ENCODE measurements around the gene OR11H6. TPM values are rescaled to one million over a fixed set of nuclear protein-coding genes. Genes with fewer than 3 reads are reported as not detected.

Gene OR11H6
- total RNA-seq, 2 donors from 2014 or later: not detected

- Histone ChIP-seq H3K9me3 (no peaks in the 10 kb centered on the region), H3K27ac (peak overlapping the region in 1 of 4 donors; percentile 55), H3K4me1 (peaks cover 23% of the 10 kb centered on the region), H3K36me3 (replicated peaks in 1 of 2; ENCODE audit: insufficient read depth in 1 of 2, low read depth in 2 of 2) (no peaks in the 10 kb centered on the region), H3K4me3 (no peak overlapping the region), H3K27me3 (no peaks in the 10 kb centered on the region)
- WGBS, 2 donors: 73 to 74% methylated on average over 2 of the region's 2 CpGs
- TF ChIP-seq POLR2A (IDR thresholded peaks at IDR 0.05) (no peak), CTCF (IDR thresholded peaks at IDR 0.05) (no peak)
- intact Hi-C loops (cut with DNase I): no loop called here
- ATAC-seq (no peak), DNase-seq (no peak)
These were observed 43.6 kb upstream of the OR11H6 start for GRCh38 chr14:20179880-20180279.

GRCh38 chr14:20180486-20180885 is 43.0 kb upstream of the OR11H6 start:
- intact Hi-C loops (cut with DNase I): no loop called here
- WGBS, 2 donors: 54 to 56% methylated on average over 2 of the region's 2 CpGs
- Histone ChIP-seq H3K4me3 (no peak overlapping the region), H3K4me1 (peaks cover 17% of the 10 kb centered on the region), H3K27me3 (no peaks in the 10 kb centered on the region), H3K27ac (peak overlapping the region in 1 of 4 donors; percentile 55), H3K36me3 (replicated peaks in 1 of 2; ENCODE audit: insufficient read depth in 1 of 2, low read depth in 2 of 2) (no peaks in the 10 kb centered on the region), H3K9me3 (no peaks in the 10 kb centered on the region)
- ATAC-seq (no peak), DNase-seq (no peak)
- TF ChIP-seq POLR2A (IDR thresholded peaks at IDR 0.05): no peak
- TF ChIP-seq CTCF (IDR thresholded peaks at IDR 0.05): no peak

- 61 to 65% methylated on average over 5 of the region's 5 CpGs for WGBS, 2 donors
- no peak for TF ChIP-seq POLR2A (IDR thresholded peaks at IDR 0.05)
- no peak for TF ChIP-seq CTCF (IDR thresholded peaks at IDR 0.05)
- intact Hi-C loops (cut with DNase I): no loop called here
- no peak overlapping the region for H3K27ac ChIP-seq
- no peak overlapping the region for H3K4me3 ChIP-seq
- H3K9me3 ChIP-seq: no peaks in the 10 kb centered on the region
- H3K4me1 ChIP-seq: no peaks in the 10 kb centered on the region
- H3K36me3 ChIP-seq (replicated peaks in 1 of 2; ENCODE audit: insufficient read depth in 1 of 2, low read depth in 2 of 2): no peaks in the 10 kb centered on the region
- H3K27me3 ChIP-seq: no peaks in the 10 kb centered on the region
- ATAC-seq (no peak), DNase-seq (no peak)
These were observed 39.3 kb upstream of the OR11H6 start for GRCh38 chr14:20184181-20184580.

- no peaks in the 10 kb centered on the region for H3K27me3 ChIP-seq
- no peak within 1 kb of the TSS for H3K4me3 ChIP-seq
- WGBS, 2 donors: 69 to 89% methylated on average over 1 of the region's 1 CpG
- intact Hi-C loops (cut with DNase I): no loop called here
- H3K9me3 ChIP-seq: no peaks in the 10 kb centered on the region
- no peak for TF ChIP-seq CTCF (IDR thresholded peaks at IDR 0.05)
- no peak for TF ChIP-seq POLR2A (IDR thresholded peaks at IDR 0.05)
- H3K27ac ChIP-seq: no peak within 1 kb of the TSS
- H3K36me3 ChIP-seq (replicated peaks in 1 of 2; ENCODE audit: insufficient read depth in 1 of 2, low read depth in 2 of 2): no peaks in the 10 kb centered on the region
- H3K4me1 ChIP-seq: no peaks in the 10 kb centered on the region
- DNase-seq (no peak), ATAC-seq (no peak)
These were observed 32.9 kb upstream of the OR11H6 start, which contains the start of gene OR11G2 for GRCh38 chr14:20190596-20190995. OR11G2 (plus strand) TSS chr14:20190896; CDS start chr14:20197438, 6,542 bp downstream.

- TF ChIP-seq POLR2A (IDR thresholded peaks at IDR 0.05): no peak
- TF ChIP-seq CTCF (IDR thresholded peaks at IDR 0.05): no peak
- no peaks in the 10 kb centered on the region for H3K27me3 ChIP-seq
- DNase-seq (no peak), ATAC-seq (no peak)
- H3K4me3 ChIP-seq: no peak overlapping the region
- no peaks in the 10 kb centered on the region for H3K4me1 ChIP-seq
- no peaks in the 10 kb centered on the region for H3K9me3 ChIP-seq
- intact Hi-C loops (cut with DNase I): no loop called here
- H3K27ac ChIP-seq: no peak overlapping the region
- WGBS, 2 donors: 47 to 56% methylated on average over 3 of the region's 3 CpGs
- no peaks in the 10 kb centered on the region for H3K36me3 ChIP-seq (replicated peaks in 1 of 2; ENCODE audit: insufficient read depth in 1 of 2, low read depth in 2 of 2)
These were observed 32.1 kb upstream of the OR11H6 start for GRCh38 chr14:20191396-20191795.
